ENCODE measurements around the gene HMGCS1.

DNA sequence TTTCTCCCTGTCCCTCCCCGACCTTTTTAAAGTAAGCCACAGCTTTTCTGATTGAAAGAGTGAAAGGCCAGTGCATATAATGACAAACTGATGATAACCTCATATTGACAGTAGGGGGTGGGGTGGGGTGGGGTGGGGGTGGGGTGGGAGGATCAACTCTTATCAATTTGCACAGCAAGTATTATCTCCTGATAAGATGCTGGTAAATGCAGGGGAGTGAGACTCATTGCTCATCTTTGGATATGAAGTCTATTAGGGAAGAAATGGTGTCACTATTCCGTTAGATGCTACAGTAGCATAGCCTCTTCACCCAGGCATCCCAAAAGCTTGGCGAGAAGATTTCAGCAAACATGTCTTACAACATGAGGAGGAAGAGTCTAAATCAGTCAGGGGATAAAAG is 38.9 kb upstream of the HMGCS1 start:
- TF ChIP-seq CTCF (IDR thresholded peaks at IDR 0.05) (no peak), ZFX (IDR thresholded peaks at IDR 0.05; ENCODE audit: borderline replicate concordance) (no peak)

Data from 22Rv1 (cell line).